ENCODE results near the gene LRRC8E.

The LRRC8E gene

GRCh38 chr19:7850000-7850813 lies 38.1 kb upstream of the LRRC8E start:
- no peak for DNase-seq (ENCODE audit: low read depth)
- H3K4me3 ChIP-seq (ENCODE audit: low read length) = no peak overlapping the region

DNA sequence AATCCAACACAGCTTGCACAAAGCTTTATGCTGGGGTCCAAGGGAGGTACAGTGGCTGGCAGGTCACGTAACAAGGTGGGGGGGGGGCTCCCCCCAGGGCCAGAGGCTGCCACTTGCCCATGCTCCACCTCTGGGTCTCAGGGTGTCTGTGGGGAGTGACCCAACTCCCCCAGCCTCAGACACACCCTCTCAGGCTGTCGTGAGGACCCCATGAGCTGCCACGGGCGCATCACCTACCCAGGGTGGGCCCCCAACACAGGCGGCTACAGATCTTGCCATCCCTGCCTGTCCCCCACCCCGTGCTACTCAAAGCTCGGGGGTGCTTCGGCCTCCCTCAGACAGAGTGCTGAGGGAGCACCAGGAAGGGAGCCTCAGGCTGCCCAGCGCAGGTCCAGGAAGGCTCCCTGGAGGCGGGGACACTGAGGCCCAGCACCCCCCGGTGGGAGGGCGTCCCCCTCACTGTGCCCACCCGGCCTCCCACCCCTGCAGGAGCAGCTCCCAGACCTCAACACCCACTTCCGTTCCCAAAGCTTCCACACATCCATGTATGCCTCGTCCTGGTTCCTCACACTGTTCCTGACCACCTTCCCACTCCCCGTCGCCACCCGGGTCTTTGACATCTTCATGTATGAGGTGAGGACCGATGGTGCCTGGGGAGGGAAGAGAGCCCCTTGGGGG lies 37.2 kb upstream of the LRRC8E start:
- TF ChIP-seq, protein P1, sequence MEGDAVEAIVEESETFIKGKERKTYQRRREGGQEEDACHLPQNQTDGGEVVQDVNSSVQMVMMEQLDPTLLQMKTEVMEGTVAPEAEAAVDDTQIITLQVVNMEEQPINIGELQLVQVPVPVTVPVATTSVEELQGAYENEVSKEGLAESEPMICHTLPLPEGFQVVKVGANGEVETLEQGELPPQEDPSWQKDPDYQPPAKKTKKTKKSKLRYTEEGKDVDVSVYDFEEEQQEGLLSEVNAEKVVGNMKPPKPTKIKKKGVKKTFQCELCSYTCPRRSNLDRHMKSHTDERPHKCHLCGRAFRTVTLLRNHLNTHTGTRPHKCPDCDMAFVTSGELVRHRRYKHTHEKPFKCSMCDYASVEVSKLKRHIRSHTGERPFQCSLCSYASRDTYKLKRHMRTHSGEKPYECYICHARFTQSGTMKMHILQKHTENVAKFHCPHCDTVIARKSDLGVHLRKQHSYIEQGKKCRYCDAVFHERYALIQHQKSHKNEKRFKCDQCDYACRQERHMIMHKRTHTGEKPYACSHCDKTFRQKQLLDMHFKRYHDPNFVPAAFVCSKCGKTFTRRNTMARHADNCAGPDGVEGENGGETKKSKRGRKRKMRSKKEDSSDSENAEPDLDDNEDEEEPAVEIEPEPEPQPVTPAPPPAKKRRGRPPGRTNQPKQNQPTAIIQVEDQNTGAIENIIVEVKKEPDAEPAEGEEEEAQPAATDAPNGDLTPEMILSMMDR (conservative IDR thresholded peaks at IDR 0.05; ENCODE audit: low read depth, low read length) = no peak
- DNase-seq (ENCODE audit: low read depth) = no peak
- H3K4me3 ChIP-seq (ENCODE audit: low read length) = no peak overlapping the region

More at GRCh38 chr19:7850000-7850813, 38.1 kb upstream of the LRRC8E start:
- TF ChIP-seq, protein P1 (conservative IDR thresholded peaks at IDR 0.05; ENCODE audit: low read depth, low read length) = no peak

- TF ChIP-seq, protein P1 (conservative IDR thresholded peaks at IDR 0.05; ENCODE audit: low read depth, low read length) = no peak
Observed at GRCh38 chr19:7851623-7852500, 36.4 kb upstream of the LRRC8E start.

DNA sequence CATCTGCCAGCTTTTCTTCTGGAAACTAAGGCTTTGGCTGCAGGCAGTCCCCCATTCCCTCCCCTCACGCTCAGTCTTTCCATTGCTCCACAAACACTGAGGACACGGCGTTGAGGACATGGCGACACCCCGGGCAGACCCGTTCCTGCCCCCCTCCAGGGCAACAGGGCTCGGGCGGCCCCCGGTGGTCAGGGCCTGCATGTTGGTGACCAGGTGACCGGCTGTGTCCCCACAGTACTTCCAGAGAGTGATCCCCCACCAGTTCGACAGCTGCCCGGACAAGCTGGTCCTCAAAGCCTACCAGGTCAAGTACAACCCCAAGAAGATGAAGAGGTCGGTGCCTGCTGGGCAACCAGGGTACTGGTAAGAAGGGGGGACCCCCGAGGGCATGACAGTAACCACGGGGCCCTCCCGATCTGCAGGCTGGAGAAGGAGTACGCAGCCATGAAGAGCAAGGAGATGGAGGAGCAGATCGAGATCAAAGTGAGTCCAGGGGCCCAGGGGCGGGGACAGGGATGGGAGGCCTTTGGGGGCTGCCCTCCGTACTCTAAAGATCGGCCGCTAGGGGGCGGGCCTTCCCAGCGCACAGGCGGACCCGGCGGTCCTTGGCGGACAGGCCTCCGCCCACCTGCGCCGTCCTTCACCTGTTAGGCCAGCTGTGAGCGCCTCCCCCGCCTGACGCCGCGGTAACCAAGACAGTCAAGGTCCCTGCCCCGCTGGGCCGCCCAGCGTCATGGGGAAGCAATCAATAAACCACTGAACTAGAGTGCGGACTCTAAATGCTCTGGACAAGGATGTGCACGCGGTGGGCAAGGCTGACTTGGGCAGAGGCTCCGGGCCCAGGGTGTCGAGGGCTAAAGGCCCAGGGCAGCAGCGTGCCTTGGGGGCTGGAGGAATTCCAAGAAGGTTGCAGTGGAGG lies 35.2 kb upstream of the LRRC8E start:
- H3K4me3 ChIP-seq (ENCODE audit: low read length) = no peak overlapping the region
- DNase-seq (ENCODE audit: low read depth) = no peak
- TF ChIP-seq, protein P1 (conservative IDR thresholded peaks at IDR 0.05; ENCODE audit: low read depth, low read length) = peak; percentile 79

More at GRCh38 chr19:7851623-7852500, 36.4 kb upstream of the LRRC8E start:
- no peak for DNase-seq (ENCODE audit: low read depth)
- H3K4me3 ChIP-seq (ENCODE audit: low read length) = no peak overlapping the region

- TF ChIP-seq, protein P1 (conservative IDR thresholded peaks at IDR 0.05; ENCODE audit: low read depth, low read length) = no peak
- DNase-seq (ENCODE audit: low read depth) = no peak
- no peak overlapping the region for H3K4me3 ChIP-seq (ENCODE audit: low read length)
Observed at GRCh38 chr19:7853770-7854128, 34.6 kb upstream of the LRRC8E start.

Data from retinal pigment epithelial cell (primary cell).